ENCODE results near the gene NOTCH1. TPM values are rescaled to one million over a fixed set of nuclear protein-coding genes. Genes with fewer than 3 reads are reported as not detected.

The NOTCH1 gene
- total and polyA plus RNA-seq, 2 of the 13 experiments (the other 11 are each of a cell fraction or from before 2014, with no cell fraction given), result 0.09 to 0.35 TPM

- peak; percentile 77 for TF ChIP-seq HIC2 (CRISPR knock-in tag; IDR thresholded peaks at IDR 0.05; ENCODE audit: low read depth)
- TF ChIP-seq ZSCAN29 (CRISPR knock-in tag; conservative IDR thresholded peaks at IDR 0.05), result 0 out of 2 replicates have a peak, but pooled peaks have one; percentile 42
- 0 out of 2 replicates have a peak, but pooled peaks have one; percentile 18 for TF ChIP-seq THAP11 (CRISPR knock-in tag; IDR thresholded peaks at IDR 0.05)
- no peak for TF ChIP-seq TP53 (CRISPR knock-in tag; conservative IDR thresholded peaks at IDR 0.05)
- TF ChIP-seq PAXIP1 (CRISPR knock-in tag; conservative IDR thresholded peaks at IDR 0.05), result peak; percentile 29; the same call in 1 of the 2 replicates
- TF ChIP-seq CREB1 (IDR thresholded peaks at IDR 0.05), result peak; percentile 56; the same call in 1 of the 2 replicates
- no peak for TF ChIP-seq CREB1 (CRISPR knock-in tag; IDR thresholded peaks at IDR 0.05)
- peak; percentile 20; the same call in 1 of the 2 replicates for TF ChIP-seq SALL1 (CRISPR knock-in tag; IDR thresholded peaks at IDR 0.05)
- no peak for TF ChIP-seq ZKSCAN5 (CRISPR knock-in tag; IDR thresholded peaks at IDR 0.05)
- 0 out of 2 replicates have a peak, but pooled peaks have one; percentile 27 for TF ChIP-seq SNAPC4 (CRISPR knock-in tag; IDR thresholded peaks at IDR 0.05)
- TF ChIP-seq NR2C2 (CRISPR knock-in tag; IDR thresholded peaks at IDR 0.05; ENCODE audit: borderline replicate concordance), result peak; percentile 64
- 0 out of 2 replicates have a peak, but pooled peaks have one; percentile 33 for TF ChIP-seq BCL6 (CRISPR knock-in tag; IDR thresholded peaks at IDR 0.05)
- TF ChIP-seq REST (IDR thresholded peaks at IDR 0.05; ENCODE audit: borderline replicate concordance in 1 of 2, low read depth in 1 of 2, low read length in 2 of 2), result peak in 1 of 2 experiments; percentile 75; a peak in 2 of 4 replicates
Measured at GRCh38 chr9:136485049-136486045, 60.5 kb downstream of the NOTCH1 start (continued).
